Stimulated activated naive B cell treated with anti-CD40 and anti-IgM and Interleukin-4, amounts not matched to agents 10 μg/mL and 1 μg/mL and 100 μg/mL, for 72 hours (primary cell): ENCODE results near the gene RPA1.

Source experiments
- ATAC-seq, 2 donors: fragments of 150-1000 bp; cut with Tn5 transposase; replicated peaks; 2 replicates each; pipeline ENCODE4 v1.10.0; 2021; ENCODE audit warnings: moderate library complexity in 1 of 2
- DNase-seq: peaks from one replicate; pipeline ENCODE4 v3.0.0; 2021
- H3K27ac Mint-ChIP-seq: one replicate; pipeline ENCODE4 v1.8.0; 2022; ENCODE audit warnings: mild to moderate bottlenecking, mixed read lengths
- H3K27me3 Mint-ChIP-seq, 2 donors: one replicate each; pipeline ENCODE4 v1.8.0; 2022; ENCODE audit warnings: mixed read lengths in 2 of 2
- H3K36me3 Mint-ChIP-seq, 2 donors: one replicate each; pipeline ENCODE4 v1.8.0; 2022; ENCODE audit warnings: mixed read lengths in 2 of 2, mild to moderate bottlenecking in 1 of 2
- H3K4me1 Mint-ChIP-seq, 2 donors: one replicate each; pipeline ENCODE4 v1.8.0; 2022; ENCODE audit warnings: mixed read lengths in 2 of 2, mild to moderate bottlenecking in 1 of 2
- H3K4me3 Mint-ChIP-seq, 2 donors: one replicate each; pipeline ENCODE4 v1.8.0; 2022; ENCODE audit warnings: mild to moderate bottlenecking in 2 of 2, mixed read lengths in 2 of 2, moderate library complexity in 1 of 2
- H3K9me3 Mint-ChIP-seq, 2 donors: one replicate each; pipeline ENCODE4 v1.8.0; 2022; ENCODE audit warnings: mixed read lengths in 2 of 2, mild to moderate bottlenecking in 1 of 2

RPA1 gene

GRCh38 chr17:1916963-1917715 is 87.3 kb downstream of the RPA1 start:
- peaks cover 17 to 38% of the 10 kb centered on the region in 2 donors for H3K27me3 Mint-ChIP-seq
- ATAC-seq (no peak), DNase-seq (no peak)
- H3K9me3 Mint-ChIP-seq: no peaks in the 10 kb centered on the region
- H3K27ac Mint-ChIP-seq: no peak overlapping the region
- H3K36me3 Mint-ChIP-seq: no peaks in the 10 kb centered on the region
- H3K4me1 Mint-ChIP-seq: peaks cover 4 to 9% of the 10 kb centered on the region in 2 donors
- no peak overlapping the region for H3K4me3 Mint-ChIP-seq

GRCh38 chr17:1918346-1919162 is 88.7 kb downstream of the RPA1 start:
- no peaks in the 10 kb centered on the region for H3K9me3 Mint-ChIP-seq
- no peak for DNase-seq
- no peak overlapping the region for H3K27ac Mint-ChIP-seq
- H3K27me3 Mint-ChIP-seq: peaks cover 6 to 25% of the 10 kb centered on the region in 2 donors
- H3K4me1 Mint-ChIP-seq: peaks cover 4 to 9% of the 10 kb centered on the region in 2 donors
- no peak overlapping the region for H3K4me3 Mint-ChIP-seq
- H3K36me3 Mint-ChIP-seq: no peaks in the 10 kb centered on the region
- no peak for ATAC-seq

DNA sequence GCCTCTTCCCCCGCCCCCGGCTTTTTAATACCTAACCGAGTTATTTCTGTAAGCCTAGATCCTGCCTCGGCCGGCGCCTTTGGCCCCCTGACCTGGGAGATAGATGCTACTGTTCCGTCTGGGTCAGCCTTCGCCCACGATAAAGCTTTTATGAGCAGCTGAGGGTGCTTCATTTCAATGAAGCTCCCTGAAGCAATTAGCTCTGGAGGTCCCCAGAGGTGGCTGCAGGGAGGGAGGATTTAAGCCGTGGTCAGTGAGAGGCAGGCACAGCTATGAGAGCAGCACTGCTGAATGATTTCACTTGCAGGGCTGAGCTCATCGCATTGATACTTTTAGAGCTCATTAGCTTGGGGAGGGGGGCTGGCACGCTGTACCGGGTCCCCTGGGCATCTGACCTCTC is 89.4 kb downstream of the RPA1 start:
- H3K36me3 Mint-ChIP-seq: no peaks in the 10 kb centered on the region
- ATAC-seq: no peak
- no peak overlapping the region for H3K4me3 Mint-ChIP-seq

GRCh38 chr17:1920948-1921351 is 91.1 kb downstream of the RPA1 start:
- H3K4me3 Mint-ChIP-seq: no peak overlapping the region
- no peak overlapping the region for H3K27ac Mint-ChIP-seq
- no peak for DNase-seq
- no peaks in the 10 kb centered on the region for H3K36me3 Mint-ChIP-seq
- no peaks in the 10 kb centered on the region for H3K9me3 Mint-ChIP-seq
- ATAC-seq: no peak
- H3K27me3 Mint-ChIP-seq: peaks cover 0 to 11% of the 10 kb centered on the region in 2 donors
- peaks cover 3 to 4% of the 10 kb centered on the region in 2 donors for H3K4me1 Mint-ChIP-seq

More for the DNA sequence above, 89.4 kb downstream of the RPA1 start:
- Mint-ChIP-seq H3K4me1 (peaks cover 4 to 9% of the 10 kb centered on the region in 2 donors), H3K27ac (no peak overlapping the region), H3K9me3 (no peaks in the 10 kb centered on the region), H3K27me3 (peaks cover 4 to 21% of the 10 kb centered on the region in 2 donors)
- DNase-seq: no peak

DNA sequence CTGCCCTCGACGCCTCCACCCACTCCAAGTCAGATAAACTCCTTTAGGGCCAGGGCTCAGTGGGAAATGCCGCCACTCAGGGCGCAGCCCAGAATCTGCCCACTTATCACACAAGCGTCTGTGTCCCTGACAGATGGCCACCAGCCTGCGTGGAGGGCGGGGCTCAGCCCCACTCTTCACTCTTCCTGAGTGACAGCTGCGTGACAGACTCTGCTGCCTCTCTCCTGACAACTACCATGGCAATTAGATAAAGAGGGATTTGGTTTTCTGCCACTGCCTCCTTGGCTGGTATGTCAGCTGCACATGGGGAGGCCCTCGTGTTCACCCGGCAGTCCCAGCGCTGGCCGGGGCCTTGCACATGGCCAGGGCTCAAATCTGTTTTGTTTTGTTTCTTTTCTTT is 99.2 kb downstream of the RPA1 start:
- Mint-ChIP-seq H3K4me3 (no peak overlapping the region), H3K4me1 (no peaks in the 10 kb centered on the region), H3K9me3 (no peaks in the 10 kb centered on the region), H3K27ac (no peak overlapping the region), H3K36me3 (no peaks in the 10 kb centered on the region), H3K27me3 (peaks cover 6 to 23% of the 10 kb centered on the region in 2 donors)
- no peak for ATAC-seq
- no peak for DNase-seq

- H3K4me3 Mint-ChIP-seq: no peak overlapping the region
- H3K27ac Mint-ChIP-seq: no peak overlapping the region
- no peak for DNase-seq
- peaks cover 6 to 23% of the 10 kb centered on the region in 2 donors for H3K27me3 Mint-ChIP-seq
- H3K36me3 Mint-ChIP-seq: no peaks in the 10 kb centered on the region
- ATAC-seq: no peak
- H3K4me1 Mint-ChIP-seq: no peaks in the 10 kb centered on the region
- H3K9me3 Mint-ChIP-seq: no peaks in the 10 kb centered on the region
Observed at GRCh38 chr17:1930337-1930645, 100.5 kb downstream of the RPA1 start.

DNA sequence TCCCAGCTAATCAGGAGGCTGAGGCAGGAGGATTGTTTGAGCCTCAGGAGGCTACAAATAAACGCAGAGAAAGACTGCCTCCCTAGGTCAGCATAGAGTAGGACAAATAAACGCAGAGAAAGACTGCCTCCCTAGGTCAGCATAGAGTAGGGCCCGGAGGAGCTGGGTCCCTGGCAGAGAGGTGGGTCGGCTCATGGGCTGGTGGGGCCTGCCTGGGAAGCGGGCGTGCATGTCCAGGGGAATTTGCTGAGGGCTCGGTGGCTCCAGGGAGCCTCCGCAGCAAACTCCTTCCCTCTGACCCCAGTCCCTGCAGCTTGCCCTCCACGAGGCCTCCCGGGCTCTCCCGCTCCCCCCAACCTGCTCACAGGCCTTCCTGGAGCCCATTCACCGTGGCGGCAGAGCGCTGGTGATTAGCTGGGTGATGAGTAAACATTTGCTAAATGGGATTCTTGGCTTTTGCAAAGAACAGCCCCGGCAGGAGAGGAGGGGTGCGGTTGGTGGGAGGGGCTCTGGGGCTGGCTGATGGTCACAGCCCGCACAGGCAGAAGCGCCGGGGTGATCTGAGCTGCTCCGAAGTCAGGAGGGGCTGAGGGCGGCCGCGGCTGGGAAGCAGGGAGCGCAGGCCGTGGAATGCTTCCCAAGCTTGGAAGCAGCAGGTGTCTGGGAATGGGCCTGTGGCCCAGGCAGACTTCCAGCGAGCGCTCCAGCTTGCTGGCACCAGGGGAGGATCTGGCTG is 102.2 kb downstream of the RPA1 start:
- Mint-ChIP-seq H3K36me3 (no peaks in the 10 kb centered on the region), H3K27me3 (peaks cover 6 to 14% of the 10 kb centered on the region in 2 donors), H3K9me3 (no peaks in the 10 kb centered on the region), H3K4me3 (no peak overlapping the region), H3K27ac (no peak overlapping the region), H3K4me1 (no peaks in the 10 kb centered on the region)
- DNase-seq: no peak
- ATAC-seq: no peak

- Mint-ChIP-seq H3K9me3 (no peaks in the 10 kb centered on the region), H3K4me3 (no peak overlapping the region), H3K4me1 (no peaks in the 10 kb centered on the region), H3K36me3 (no peaks in the 10 kb centered on the region), H3K27me3 (peaks cover 6 to 10% of the 10 kb centered on the region in 2 donors), H3K27ac (no peak overlapping the region)
- no peak for DNase-seq
- no peak for ATAC-seq
Observed at GRCh38 chr17:1933875-1934715, 104.3 kb downstream of the RPA1 start.

DNA sequence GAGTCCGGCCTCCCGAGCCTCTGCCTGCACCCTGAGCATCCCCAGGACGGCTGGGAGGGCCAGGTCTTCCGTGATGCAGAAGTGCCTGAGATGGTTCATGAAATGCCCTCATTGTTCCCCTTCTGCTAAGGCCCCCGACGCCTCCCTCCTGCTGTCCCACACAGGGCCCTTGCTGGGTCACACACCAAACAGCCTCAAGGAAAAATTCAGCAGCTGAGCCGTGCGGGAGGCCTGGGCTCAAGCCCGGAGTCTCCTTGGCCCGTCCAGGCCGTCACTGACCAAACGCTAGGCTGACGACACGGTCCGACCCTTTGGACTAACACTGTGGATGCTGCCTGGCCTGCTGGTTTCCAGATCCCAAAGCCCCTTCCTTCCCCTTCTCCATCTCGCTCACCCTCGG is 105.1 kb downstream of the RPA1 start:
- ATAC-seq: no peak
- no peak for DNase-seq
- no peak overlapping the region for H3K27ac Mint-ChIP-seq

GRCh38 chr17:1936766-1937165 is 107.0 kb downstream of the RPA1 start:
- no peak overlapping the region for H3K4me3 Mint-ChIP-seq

More for the DNA sequence above, 105.1 kb downstream of the RPA1 start:
- Mint-ChIP-seq H3K4me1 (no peaks in the 10 kb centered on the region), H3K36me3 (no peaks in the 10 kb centered on the region), H3K9me3 (no peaks in the 10 kb centered on the region), H3K4me3 (no peak overlapping the region), H3K27me3 (peaks cover 6 to 10% of the 10 kb centered on the region in 2 donors)

GRCh38 chr17:1937461-1937860 is 107.7 kb downstream of the RPA1 start:
- Mint-ChIP-seq H3K27me3 (peaks cover 0 to 6% of the 10 kb centered on the region in 2 donors), H3K27ac (no peak overlapping the region), H3K4me3 (no peak overlapping the region), H3K36me3 (no peaks in the 10 kb centered on the region), H3K4me1 (no peaks in the 10 kb centered on the region), H3K9me3 (no peaks in the 10 kb centered on the region)
- no peak for ATAC-seq
- DNase-seq: no peak

More at GRCh38 chr17:1936766-1937165, 107.0 kb downstream of the RPA1 start:
- DNase-seq (no peak), ATAC-seq (no peak)
- no peaks in the 10 kb centered on the region for H3K4me1 Mint-ChIP-seq
- H3K9me3 Mint-ChIP-seq: no peaks in the 10 kb centered on the region
- no peak overlapping the region for H3K27ac Mint-ChIP-seq
- H3K36me3 Mint-ChIP-seq: no peaks in the 10 kb centered on the region
- H3K27me3 Mint-ChIP-seq: peaks cover 0 to 10% of the 10 kb centered on the region in 2 donors

DNA sequence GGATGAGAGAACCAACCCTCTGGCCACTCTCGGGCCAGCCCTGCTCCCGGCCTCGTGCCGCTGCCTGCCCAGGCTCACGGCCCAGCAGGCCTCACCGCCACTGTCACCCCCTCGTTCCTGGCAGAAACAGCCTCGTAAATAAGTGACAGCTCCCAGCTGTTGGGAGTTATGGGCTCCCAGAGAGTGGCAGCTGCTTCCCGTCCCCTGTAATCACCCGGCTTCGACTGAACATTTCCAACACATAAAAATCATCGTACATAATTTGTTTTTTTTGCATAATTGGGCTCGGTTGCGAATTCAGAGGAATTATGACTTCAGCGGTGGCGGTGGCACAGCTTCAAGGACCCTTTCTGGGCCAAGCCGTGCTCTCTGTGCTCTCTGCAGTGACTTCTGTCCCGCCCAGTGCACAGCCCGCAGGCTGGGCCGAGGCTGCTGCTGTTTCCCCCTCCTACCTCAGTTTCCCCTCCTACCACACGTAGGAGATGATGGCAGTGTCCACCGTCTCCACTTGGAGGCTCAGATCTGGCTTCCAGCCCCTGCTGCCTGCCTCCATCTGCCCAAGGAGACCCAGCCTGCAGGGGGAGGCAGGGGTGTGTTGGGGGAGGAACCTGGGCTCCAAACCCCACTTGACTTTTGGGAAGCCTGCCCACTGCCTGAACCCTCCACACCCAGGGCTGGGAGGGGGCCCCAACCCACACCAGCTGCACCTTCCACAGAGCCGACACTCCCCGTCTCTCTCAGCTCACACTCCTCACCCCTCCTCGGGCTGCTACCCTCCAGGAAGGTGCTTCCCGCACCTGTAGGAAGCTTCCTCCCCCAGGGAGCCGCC is 110.4 kb downstream of the RPA1 start:
- ATAC-seq (no peak), DNase-seq (no peak)
- H3K27ac Mint-ChIP-seq: no peak overlapping the region
- H3K4me3 Mint-ChIP-seq: no peak overlapping the region
- no peaks in the 10 kb centered on the region for H3K4me1 Mint-ChIP-seq
- no peaks in the 10 kb centered on the region for H3K36me3 Mint-ChIP-seq
- peaks cover 0 to 6% of the 10 kb centered on the region in 2 donors for H3K27me3 Mint-ChIP-seq
- H3K9me3 Mint-ChIP-seq: no peaks in the 10 kb centered on the region

DNA sequence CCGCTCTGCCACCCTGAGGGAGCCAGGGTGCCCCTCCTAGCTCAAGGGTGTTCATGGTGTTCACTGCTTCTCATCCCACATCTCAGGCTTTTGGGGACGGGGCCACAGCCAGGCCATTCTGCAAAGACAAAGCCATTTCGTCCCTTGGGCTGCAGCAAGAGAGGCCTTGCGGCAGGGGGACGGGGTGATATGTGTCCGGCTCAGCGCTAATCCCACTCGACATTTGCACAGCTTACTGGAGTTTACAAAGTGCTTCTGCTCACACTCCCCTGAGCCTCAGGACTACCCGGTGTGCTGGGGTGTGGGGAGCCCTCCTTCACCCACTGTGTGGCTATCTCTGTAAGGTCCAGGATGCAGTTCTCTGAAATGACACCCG is 111.0 kb downstream of the RPA1 start:
- H3K4me1 Mint-ChIP-seq: no peaks in the 10 kb centered on the region
- DNase-seq (no peak), ATAC-seq (no peak)
- no peak overlapping the region for H3K4me3 Mint-ChIP-seq
- H3K27ac Mint-ChIP-seq: no peak overlapping the region
- H3K9me3 Mint-ChIP-seq: no peaks in the 10 kb centered on the region
- no peaks in the 10 kb centered on the region for H3K36me3 Mint-ChIP-seq
- H3K27me3 Mint-ChIP-seq: peaks cover 0 to 6% of the 10 kb centered on the region in 2 donors
